ENCODE measurements around the gene ATG12. TPM values are rescaled to one million over a fixed set of nuclear protein-coding genes. Genes with fewer than 3 reads are reported as not detected.

ATG12 gene
- total and polyA plus RNA-seq, 2 of the 8 experiments (the other 6 are each of a cell fraction or from before 2014, with no cell fraction given) = 23.8 to 49.3 TPM

DNA sequence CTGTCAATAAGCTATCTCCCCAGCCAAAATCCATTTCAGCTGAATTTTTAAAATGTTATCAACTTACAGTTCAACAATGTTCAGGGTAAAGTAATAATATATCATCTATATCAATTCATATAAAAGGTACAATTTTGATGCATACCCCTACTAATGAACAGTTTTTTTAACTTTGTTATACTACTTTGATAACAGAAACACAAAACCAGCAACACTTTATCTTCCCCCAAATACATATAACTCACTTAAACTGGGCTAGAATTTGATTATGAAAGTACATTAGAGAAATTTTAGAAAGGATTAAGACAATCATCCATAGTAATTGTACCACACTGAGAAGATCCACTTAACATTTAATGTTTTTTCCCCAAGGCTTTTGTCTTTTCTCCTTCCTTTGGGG, 30.0 kb downstream of the ATG12 start:
- no peak overlapping the region for H3K23ac ChIP-seq (ENCODE audit: insufficient read length)
- H3K4me2 ChIP-seq (ENCODE audit: insufficient read depth in 1 of 2, low read depth in 2 of 2, low read length in 2 of 2) = no peak overlapping the region
- peaks cover 10% of the 10 kb centered on the region for H3K23me2 ChIP-seq (ENCODE audit: low read depth, low read length)
- peaks cover 0 to 3% of the 10 kb centered on the region in 2 experiments; a peak in 1 of 4 replicates for H3K79me2 ChIP-seq (ENCODE audit: control insufficient read depth in 1 of 2, insufficient read depth in 2 of 2, low read length in 2 of 2)
- CTCF ChIA-PET (ENCODE audit: partially characterized antibody) = no interaction called here
- POLR2A ChIA-PET (ENCODE audit: partially characterized antibody) = no interaction called here
- H3K18ac ChIP-seq (ENCODE audit: extremely low read depth, low read length) = no peak overlapping the region
- no peak overlapping the region for H3K56ac ChIP-seq (replicated peaks; ENCODE audit: insufficient read length, low read depth, low read length)
- no peak overlapping the region for H2AK5ac ChIP-seq (ENCODE audit: low read depth, low read length)
- DNase-seq (ENCODE audit: low read depth in 1 of 2, low spot score in 2 of 2) (no peak), FAIRE-seq (no peak)
- H2BK15ac ChIP-seq (ENCODE audit: low read length) = no peak overlapping the region
- peaks cover 0 to 15% (median 1%) of the 10 kb centered on the region in 4 experiments; a peak in 4 of 8 replicates for H3K36me3 ChIP-seq (ENCODE audit: control insufficient read depth in 2 of 4, insufficient read depth in 4 of 4, low read length in 3 of 4)
- H2AFZ ChIP-seq (ENCODE audit: low read length) = no peak overlapping the region
- H3K4me1 ChIP-seq (replicated peaks in 1 of 4; ENCODE audit: control insufficient read depth in 3 of 4, insufficient read depth in 4 of 4, low read length in 3 of 4) = peaks cover 0 to 3% (median 1%) of the 10 kb centered on the region in 4 experiments; a peak in 4 of 7 replicates
- no peak overlapping the region for H2BK12ac ChIP-seq (ENCODE audit: low read depth, low read length)
- H4K20me1 ChIP-seq (replicated peaks in 1 of 2; ENCODE audit: control insufficient read depth in 1 of 2, insufficient read depth in 2 of 2, low read length in 2 of 2) = peaks cover 0 to 3% of the 10 kb centered on the region in 2 experiments
- TF ChIP-seq TAF7 (optimal IDR thresholded peaks at IDR 0.05; ENCODE audit: borderline replicate concordance, low read depth, low read length) (no peak), SAP30 (IDR thresholded peaks at IDR 0.05; ENCODE audit: insufficient read depth, insufficient replicate concordance, low read length) (no peak), PHF8 (conservative IDR thresholded peaks at IDR 0.05; ENCODE audit: low read depth, low read length) (no peak), SP1 (IDR thresholded peaks at IDR 0.05; ENCODE audit: low read depth, low read length) (no peak), SP4 (IDR thresholded peaks at IDR 0.05; ENCODE audit: low read length) (no peak), CHD2 (IDR thresholded peaks at IDR 0.05; ENCODE audit: low read length) (no peak), CBX8 (IDR thresholded peaks at IDR 0.05; ENCODE audit: borderline replicate concordance, low read depth, low read length) (no peak), EZH2 (IDR thresholded peaks at IDR 0.05; ENCODE audit: low read depth, low read length, severe bottlenecking) (no peak), SIX5 (IDR thresholded peaks at IDR 0.05; ENCODE audit: low read depth, low read length) (no peak)
- no peak overlapping the region for H2BK20ac ChIP-seq (ENCODE audit: low read length)
- H3K4ac ChIP-seq (replicated peaks; ENCODE audit: insufficient read length, low read depth, low read length) = no peak overlapping the region
- H3K14ac ChIP-seq (ENCODE audit: insufficient read length) = no peak overlapping the region
- no peak overlapping the region for H3K9ac ChIP-seq (replicated peaks in 1 of 4; ENCODE audit: extremely low read depth in 1 of 4, low read depth in 3 of 4, low read length in 3 of 4)
- H3K79me1 ChIP-seq (ENCODE audit: low read depth, low read length) = no peaks in the 10 kb centered on the region; the same call in 1 of the 2 replicates
- no peak overlapping the region for H4K8ac ChIP-seq (ENCODE audit: extremely low read depth, insufficient read depth, low read length)
- no peak overlapping the region for H4K5ac ChIP-seq (ENCODE audit: insufficient read length, low read depth, low read length)
- H2BK5ac ChIP-seq (ENCODE audit: low read depth, low read length) = no peak overlapping the region
- H3K27me3 ChIP-seq (replicated peaks in 1 of 4; ENCODE audit: control insufficient read depth in 3 of 4, extremely low read depth in 1 of 4, insufficient read depth in 3 of 4, low read length in 3 of 4) = peaks cover 0 to 22% (median 12%) of the 10 kb centered on the region in 4 experiments; a peak in 5 of 7 replicates
- no peak overlapping the region for H2BK120ac ChIP-seq (replicated peaks; ENCODE audit: low read depth, low read length)
- H3K27ac ChIP-seq (ENCODE audit: low read depth, low read length) = no peak overlapping the region
- H4K91ac ChIP-seq (replicated peaks; ENCODE audit: insufficient read length, low read length) = no peak overlapping the region
- H3K4me3 ChIP-seq (ENCODE audit: extremely low read depth in 1 of 4, insufficient read depth in 2 of 4, low read depth in 3 of 4, low read length in 4 of 4) = no peak overlapping the region
- H3K9me3 ChIP-seq (ENCODE audit: insufficient read depth in 2 of 2, low read depth in 1 of 2, low read length in 1 of 2) = no peaks in the 10 kb centered on the region
